H1 (cell line): ENCODE measurements around the gene ICA1.

Source experiments
- CHD1 ChIP-seq: IDR thresholded peaks from 2 replicates; pipeline ENCODE4 v1.6.1; 2012; ENCODE audit warnings: low read depth, low read length, improper control_type of control experiment
- FOSL1 ChIP-seq: IDR thresholded peaks from 2 replicates; pipeline ENCODE4 v1.6.1; 2011; ENCODE audit warnings: mild to moderate bottlenecking, low read depth, low read length, moderate library complexity; ENCODE audit not compliant: insufficient read depth
- POLR2A ChIP-seq, 2 experiments: IDR thresholded peaks; 1 replicate in 1 of 2; 2 replicates in 1 of 2; pipeline ENCODE4 v1.6.1; 2011; ENCODE audit warnings: low read depth in 2 of 2, low read length in 2 of 2, mild to moderate bottlenecking in 2 of 2; ENCODE audit errors: control extremely low read depth in 1 of 2
- TF ChIP-seq, protein P1 (sequence below), 3 experiments: IDR thresholded peaks; 1 replicate in 2 of 3; 2 replicates in 1 of 3; pipeline versions ENCODE4 v1.5.1 to v1.6.1; 2011; ENCODE audit warnings: low read length in 3 of 3, mild to moderate bottlenecking in 3 of 3, inconsistent platforms in 2 of 3, low read depth in 1 of 3, moderate library complexity in 1 of 3; ENCODE audit not compliant: insufficient read depth in 1 of 3; ENCODE audit errors: control extremely low read depth in 1 of 3
- TF ChIP-seq, protein P2 (sequence below): IDR thresholded peaks from 2 replicates; pipeline ENCODE4 v1.6.1; 2011; ENCODE audit warnings: low read length, improper control_type of control experiment

DNA sequence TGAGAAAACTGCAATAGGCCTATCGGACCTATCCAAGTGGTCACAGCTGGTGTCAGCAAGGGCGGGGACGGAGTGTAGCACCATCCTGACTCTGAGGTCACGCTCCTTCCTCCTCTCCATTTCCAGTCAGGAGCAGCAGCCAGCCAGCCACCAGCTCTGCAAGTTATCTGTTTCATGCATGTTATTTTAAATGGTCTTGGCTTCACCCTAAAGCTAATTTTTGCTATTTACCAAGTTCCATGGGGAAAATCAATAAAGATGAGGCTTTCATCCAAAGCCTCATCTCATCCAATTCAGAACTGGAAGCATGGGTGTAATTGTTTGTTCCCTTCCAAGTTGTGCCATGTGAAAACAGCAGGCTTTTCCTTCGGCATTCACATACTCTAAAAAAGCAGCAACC lies 49.3 kb downstream of the ICA1 start:
- TF ChIP-seq, protein P1, sequence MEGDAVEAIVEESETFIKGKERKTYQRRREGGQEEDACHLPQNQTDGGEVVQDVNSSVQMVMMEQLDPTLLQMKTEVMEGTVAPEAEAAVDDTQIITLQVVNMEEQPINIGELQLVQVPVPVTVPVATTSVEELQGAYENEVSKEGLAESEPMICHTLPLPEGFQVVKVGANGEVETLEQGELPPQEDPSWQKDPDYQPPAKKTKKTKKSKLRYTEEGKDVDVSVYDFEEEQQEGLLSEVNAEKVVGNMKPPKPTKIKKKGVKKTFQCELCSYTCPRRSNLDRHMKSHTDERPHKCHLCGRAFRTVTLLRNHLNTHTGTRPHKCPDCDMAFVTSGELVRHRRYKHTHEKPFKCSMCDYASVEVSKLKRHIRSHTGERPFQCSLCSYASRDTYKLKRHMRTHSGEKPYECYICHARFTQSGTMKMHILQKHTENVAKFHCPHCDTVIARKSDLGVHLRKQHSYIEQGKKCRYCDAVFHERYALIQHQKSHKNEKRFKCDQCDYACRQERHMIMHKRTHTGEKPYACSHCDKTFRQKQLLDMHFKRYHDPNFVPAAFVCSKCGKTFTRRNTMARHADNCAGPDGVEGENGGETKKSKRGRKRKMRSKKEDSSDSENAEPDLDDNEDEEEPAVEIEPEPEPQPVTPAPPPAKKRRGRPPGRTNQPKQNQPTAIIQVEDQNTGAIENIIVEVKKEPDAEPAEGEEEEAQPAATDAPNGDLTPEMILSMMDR (IDR thresholded peaks at IDR 0.05; ENCODE audit: control extremely low read depth in 1 of 3, insufficient read depth in 1 of 3, low read depth in 1 of 3, low read length in 3 of 3) = no peak
- TF ChIP-seq POLR2A (IDR thresholded peaks at IDR 0.05; ENCODE audit: control extremely low read depth in 1 of 2, low read depth in 2 of 2, low read length in 2 of 2) = no peak
- TF ChIP-seq, protein P2, sequence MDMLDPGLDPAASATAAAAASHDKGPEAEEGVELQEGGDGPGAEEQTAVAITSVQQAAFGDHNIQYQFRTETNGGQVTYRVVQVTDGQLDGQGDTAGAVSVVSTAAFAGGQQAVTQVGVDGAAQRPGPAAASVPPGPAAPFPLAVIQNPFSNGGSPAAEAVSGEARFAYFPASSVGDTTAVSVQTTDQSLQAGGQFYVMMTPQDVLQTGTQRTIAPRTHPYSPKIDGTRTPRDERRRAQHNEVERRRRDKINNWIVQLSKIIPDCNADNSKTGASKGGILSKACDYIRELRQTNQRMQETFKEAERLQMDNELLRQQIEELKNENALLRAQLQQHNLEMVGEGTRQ = no peak
- no peak for TF ChIP-seq CHD1
- TF ChIP-seq FOSL1 = no peak
